Panc1 (cell line): ENCODE results near the gene TUBG2. TPM values are rescaled to one million over a fixed set of nuclear protein-coding genes. Genes with fewer than 3 reads are reported as not detected.
A peak's percentile ranks its signal among the peaks of the same experiment; 100 is the strongest.

Experiments
- ATAC-seq: fragments of 200-7000 bp; cut with Tn5 transposase; 2 replicates; pipeline ENCODE4 v1.9.1; 2020; ENCODE audit warnings: mild to moderate bottlenecking, moderate library complexity
- BruUV-seq: library from RNA; stranded (reverse); fragments of 400-500 nt; replicated peaks from 2 replicates; lab custom pipeline; 2021; lab: Mats Ljungman, UMichigan
- CTCF ChIA-PET: fragments of 300-600 bp; sonication (Branson Sonifier 250); formaldehyde crosslinking; loops from one replicate; lab custom pipeline; 2022; ENCODE audit warnings: antibody characterized with exemption; lab: Charles Lee
- POLR2A ChIA-PET: fragments of 300-600 bp; sonication (Branson Sonifier 250); formaldehyde crosslinking; loops from one replicate; lab custom pipeline; 2022; ENCODE audit warnings: antibody characterized with exemption; lab: Charles Lee
- DNase-seq: peaks from one replicate; pipeline ENCODE4 v3.0.0-alpha.2; 2010; ENCODE audit warnings: low read depth, low spot score
- H3K27ac ChIP-seq: 2 replicates; pipeline ENCODE4 v1.5.1; 2011; ENCODE audit warnings: mild to moderate bottlenecking, low read length, inconsistent platforms
- H3K27me3 ChIP-seq: fragments of 200-500 bp; sonication (Bioruptor generic); 2 replicates; pipeline ENCODE4 v1.6.0; 2014; ENCODE audit warnings: low read length, inconsistent platforms; ENCODE audit not compliant: control insufficient read depth, insufficient read depth
- H3K36me3 ChIP-seq: fragments of 200-500 bp; sonication (Bioruptor generic); 2 replicates; pipeline ENCODE4 v1.5.1; 2014; ENCODE audit warnings: inconsistent platforms, mild to moderate bottlenecking, low read length, moderate library complexity; ENCODE audit not compliant: control insufficient read depth, insufficient read depth
- H3K4me1 ChIP-seq: 2 replicates; pipeline ENCODE4 v1.5.1; 2011; ENCODE audit warnings: inconsistent platforms, mild to moderate bottlenecking, low read length, moderate library complexity; ENCODE audit not compliant: control insufficient read depth, insufficient read depth
- H3K4me3 ChIP-seq, 2 experiments: 2 replicates each; pipeline ENCODE4 v1.5.1; 2011 to 2012; ENCODE audit warnings: low read depth in 2 of 2, low read length in 2 of 2, mild to moderate bottlenecking in 2 of 2, inconsistent platforms in 1 of 2, moderate library complexity in 1 of 2
- H3K9me3 ChIP-seq: fragments of 200-500 bp; sonication (Bioruptor generic); 2 replicates; pipeline ENCODE4 v1.5.1; 2014; ENCODE audit warnings: low read depth, mild to moderate bottlenecking, inconsistent platforms, low read length, moderate library complexity; ENCODE audit not compliant: control insufficient read depth, insufficient read depth
- CTCF ChIP-seq: fragments of 450-650 bp; IDR thresholded peaks from 2 replicates; pipeline ENCODE4 v1.5.1; 2017; ENCODE audit warnings: mild to moderate bottlenecking
- POLR2AphosphoS5 ChIP-seq: IDR thresholded peaks from 2 replicates; pipeline ENCODE4 v1.6.1; 2012; ENCODE audit warnings: mild to moderate bottlenecking, low read depth, low read length, moderate library complexity
- SIN3A ChIP-seq: IDR thresholded peaks from 2 replicates; pipeline ENCODE4 v1.6.1; 2012; ENCODE audit warnings: low read depth, mild to moderate bottlenecking, low read length, moderate library complexity, borderline replicate concordance; ENCODE audit not compliant: insufficient read depth
- TCF7L2 ChIP-seq: IDR thresholded peaks from 2 replicates; pipeline ENCODE4 v1.6.1; 2011; ENCODE audit warnings: mild to moderate bottlenecking, low read depth, low read length, inconsistent platforms
- in situ Hi-C: cut with HindIII; loops from 2 replicates; pipeline ENCODE4 v1.10.0; 2016; ENCODE audit warnings: low sequenced_read_pairs, low pct_unique_long_range_greater_than_20kb
- intact Hi-C: fragments of 100-400 bp; cut with micrococcal nuclease; formaldehyde crosslinking; loops from one replicate; pipeline ENCODE4 v1.10.0; 2022; ENCODE audit not compliant: unreplicated experiment
- total RNA-seq: library from RNA; stranded (reverse); gene quantifications from one replicate; pipeline ENCODE4 v1.2.1, GENCODE V29; 2021; ENCODE audit not compliant: unreplicated experiment

TUBG2 gene
- total RNA-seq, 1 experiment from 2014 or later: 25.5 TPM

- ATAC-seq: peak; percentile 31
- intact Hi-C loops: no loop called here
- Histone ChIP-seq H3K36me3 (no peaks in the 10 kb centered on the region), H3K27me3 (no peaks in the 10 kb centered on the region), H3K27ac (peak within 1 kb of the TSS; percentile 83), H3K4me1 (peaks cover 19% of the 10 kb centered on the region), H3K4me3 (peak within 1 kb of the TSS; percentile 52 to 67), H3K9me3 (no peaks in the 10 kb centered on the region)
- CTCF ChIA-PET: no interaction called here
- POLR2A ChIA-PET: interaction anchor here (0.5 kb wide), 1 partner anchor 67 kb away, joined by 6 read pairs; no protein-coding TSS in a partner anchor
- in situ Hi-C loops: no loop called here
- DNase-seq: no peak
- no TSS peak for BruUV-seq
- TF ChIP-seq TCF7L2 (no peak), POLR2AphosphoS5 (no peak), SIN3A (no peak)
Observed at GRCh38 chr17:42681976-42682721, 23.1 kb downstream of the TUBG2 start, which contains the start of gene CNTNAP1. Gene CNTNAP1 (plus strand): TSS chr17:42682531. CDS start chr17:42682830, 299 bp downstream.

- intact Hi-C loops: no loop called here
- Histone ChIP-seq H3K4me1 (peaks cover 19% of the 10 kb centered on the region), H3K27me3 (no peaks in the 10 kb centered on the region), H3K4me3 (peak overlapping the region; percentile 52 to 67), H3K36me3 (no peaks in the 10 kb centered on the region), H3K27ac (peak overlapping the region; percentile 83), H3K9me3 (no peaks in the 10 kb centered on the region)
- POLR2A ChIA-PET: interaction anchor here (0.5 kb wide), 1 partner anchor 67 kb away, joined by 6 read pairs; no protein-coding TSS in a partner anchor
- CTCF ChIA-PET: interaction anchor here (0.6 to 1.3 kb wide), 2 partner anchors 104 to 165 kb away, joined by 4 read pairs; no protein-coding TSS in a partner anchor
- in situ Hi-C loops: no loop called here
- ATAC-seq (peak; percentile 20), DNase-seq (no peak)
- no TSS peak for BruUV-seq
- TF ChIP-seq TCF7L2 (no peak), CTCF (no peak), POLR2AphosphoS5 (no peak)
Observed at GRCh38 chr17:42682722-42683403, 23.8 kb downstream of the TUBG2 start.

DNA sequence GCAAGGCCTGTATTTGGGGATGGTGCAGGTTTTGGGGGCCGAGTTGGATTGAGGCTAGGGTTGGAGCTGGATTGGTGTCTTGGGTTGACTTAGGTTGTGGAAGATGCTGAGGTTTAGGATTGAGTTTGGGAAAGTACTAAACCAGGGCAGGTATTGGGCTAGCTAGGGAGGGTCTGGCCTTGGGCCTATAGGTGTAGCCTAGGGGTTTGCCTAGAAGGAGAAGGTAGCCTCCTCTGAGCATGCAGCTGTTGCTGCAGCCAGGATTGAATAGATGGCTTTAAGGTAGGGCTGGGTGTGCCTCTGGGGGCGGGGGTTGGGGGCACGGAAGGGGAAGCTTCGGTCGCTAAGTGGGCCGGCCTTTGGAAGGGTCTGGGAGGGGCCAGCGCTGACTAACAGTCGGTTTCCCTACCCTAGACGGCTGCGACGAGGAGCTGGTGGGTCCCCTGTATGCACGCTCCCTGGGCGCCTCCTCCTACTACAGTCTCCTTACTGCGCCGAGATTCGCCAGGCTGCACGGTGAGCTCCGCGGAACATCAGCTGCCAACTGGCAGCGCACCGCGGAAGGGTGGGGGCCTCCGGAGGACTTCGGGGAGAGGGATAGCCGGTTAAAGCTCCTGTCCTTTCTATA lies 24.4 kb downstream of the TUBG2 start:
- in situ Hi-C loops: no loop called here
- Histone ChIP-seq H3K4me3 (peak overlapping the region; percentile 52 to 67; a peak in 3 of 4 replicates), H3K36me3 (no peaks in the 10 kb centered on the region), H3K27ac (peak overlapping the region; percentile 17; the same call in 1 of the 2 replicates), H3K9me3 (no peaks in the 10 kb centered on the region), H3K27me3 (no peaks in the 10 kb centered on the region), H3K4me1 (peaks cover 17% of the 10 kb centered on the region)
- TSS peak; percentile 50 for BruUV-seq
- CTCF ChIA-PET: interaction anchor here (0.6 to 1.3 kb wide), 3 partner anchors 86 to 164 kb away, joined by 4 to 10 read pairs (median 4); no protein-coding TSS in a partner anchor
- no peak for DNase-seq
- ATAC-seq: no peak
- no peak for TF ChIP-seq POLR2AphosphoS5
- no peak for TF ChIP-seq TCF7L2
- POLR2A ChIA-PET: interaction anchor here (0.9 kb wide), 1 partner anchor 29 kb away, joined by 3 read pairs; no protein-coding TSS in a partner anchor
- intact Hi-C loops: no loop called here
